Neutrophil (primary cell): ENCODE data around the gene DCTN4.
"Not testable (repeated sequence)": the region's sequence is repeated elsewhere in the genome, so short reads cannot be mapped to it uniquely, and the experiment has no call there.

ENCODE experiments used
- H3K27ac ChIP-seq: fragments of 200-600 bp; sonication (generic); 2 replicates; pipeline ENCODE4 v1.5.1; 2016; ENCODE audit warnings: mild to moderate bottlenecking, moderate library complexity
- H3K27me3 ChIP-seq: fragments of 200-600 bp; sonication (generic); 2 replicates; pipeline ENCODE4 v1.6.0; 2016; ENCODE audit warnings: mild to moderate bottlenecking
- H3K36me3 ChIP-seq: fragments of 200-600 bp; sonication (generic); 2 replicates; pipeline ENCODE4 v1.5.1; 2017
- H3K4me1 ChIP-seq, 2 experiments: fragments of 200-600 bp in 1 of 2; sonication (generic) in 1 of 2; 1 replicate in 1 of 2; 2 replicates in 1 of 2; pipeline versions ENCODE4 v1.5.1 to v1.6.1; 2013 to 2016; ENCODE audit warnings: low read depth in 1 of 2, low read length in 1 of 2, mild to moderate bottlenecking in 1 of 2, moderate library complexity in 1 of 2; ENCODE audit not compliant: control insufficient read depth in 1 of 2, insufficient read depth in 1 of 2
- H3K4me3 ChIP-seq, 2 experiments: fragments of 200-600 bp in 1 of 2; sonication (generic) in 1 of 2; 1 replicate in 1 of 2; 2 replicates in 1 of 2; pipeline ENCODE4 v1.5.1; 2013 to 2016; ENCODE audit warnings: low read depth in 1 of 2, low read length in 1 of 2, mild to moderate bottlenecking in 1 of 2, moderate library complexity in 1 of 2
- H3K9me3 ChIP-seq: fragments of 200-600 bp; sonication (generic); 2 replicates; pipeline ENCODE4 v1.5.1; 2016
- CTCF ChIP-seq: fragments of 200-600 bp; sonication (generic); IDR thresholded peaks from 2 replicates; pipeline ENCODE4 v1.5.1; 2016; ENCODE audit warnings: antibody characterized with exemption

Gene DCTN4

GRCh38 chr5:150750469-150750868 lies 8.3 kb downstream of the DCTN4 start:
- Histone ChIP-seq H3K4me1 (no peaks in the 10 kb centered on the region), H3K4me3 (no peak overlapping the region), H3K9me3 (no peaks in the 10 kb centered on the region), H3K36me3 (peaks cover 46% of the 10 kb centered on the region), H3K27me3 (no peaks in the 10 kb centered on the region), H3K27ac (peak overlapping the region; percentile 34)
- TF ChIP-seq CTCF, result no peak

- not testable (repeated sequence) for H3K4me3 ChIP-seq, H3K4me1 ChIP-seq, H3K27me3 ChIP-seq, H3K27ac ChIP-seq, H3K9me3 ChIP-seq
- peaks cover 18% of the 10 kb centered on the region for H3K36me3 ChIP-seq
Observed at GRCh38 chr5:150743142-150743488, 15.7 kb downstream of the DCTN4 start.

GRCh38 chr5:150742455-150743141 lies 16.2 kb downstream of the DCTN4 start:
- H3K4me1 ChIP-seq, H3K9me3 ChIP-seq, H3K27ac ChIP-seq, H3K27me3 ChIP-seq, H3K4me3 ChIP-seq: not testable (repeated sequence)
- peaks cover 18% of the 10 kb centered on the region for H3K36me3 ChIP-seq

GRCh38 chr5:150740992-150741391 lies 17.8 kb downstream of the DCTN4 start:
- H3K27ac ChIP-seq, result no peak overlapping the region
- TF ChIP-seq CTCF, result no peak

GRCh38 chr5:150738862-150739261 lies 20.0 kb downstream of the DCTN4 start:
- no peak for TF ChIP-seq CTCF
- peak overlapping the region; percentile 3 for H3K27ac ChIP-seq
- H3K4me3 ChIP-seq, result no peak overlapping the region
- no peaks in the 10 kb centered on the region for H3K27me3 ChIP-seq
- H3K9me3 ChIP-seq, result no peaks in the 10 kb centered on the region
- peaks cover 18% of the 10 kb centered on the region for H3K36me3 ChIP-seq
- peaks cover 15 to 21% of the 10 kb centered on the region in 2 experiments for H3K4me1 ChIP-seq

More at GRCh38 chr5:150740992-150741391, 17.8 kb downstream of the DCTN4 start:
- Histone ChIP-seq H3K27me3 (no peaks in the 10 kb centered on the region), H3K9me3 (no peaks in the 10 kb centered on the region), H3K4me3 (no peak overlapping the region), H3K4me1 (peaks cover 0 to under 1% of the 10 kb centered on the region in 2 experiments), H3K36me3 (peaks cover 18% of the 10 kb centered on the region)

GRCh38 chr5:150734579-150735384 lies 24.0 kb downstream of the DCTN4 start:
- peaks cover 31% of the 10 kb centered on the region for H3K36me3 ChIP-seq
- H3K27ac ChIP-seq, result peak overlapping the region; percentile 94
- no peaks in the 10 kb centered on the region for H3K9me3 ChIP-seq
- H3K4me3 ChIP-seq, result peak overlapping the region; percentile 71 to 81
- peak; percentile 19 for TF ChIP-seq CTCF
- no peaks in the 10 kb centered on the region for H3K27me3 ChIP-seq
- peaks cover 18 to 25% of the 10 kb centered on the region in 2 experiments for H3K4me1 ChIP-seq
